Heart right ventricle (tissue), 16 donors: ENCODE results near the gene FASN. TPM values are rescaled to one million over a fixed set of nuclear protein-coding genes. Genes with fewer than 3 reads are reported as not detected.

ENCODE experiments used
- ATAC-seq, 8 donors: fragments of 200-7000 bp; cut with Tn5 transposase; one replicate each; pipeline ENCODE4 v1.9.1; 2020; ENCODE audit warnings: mild to moderate bottlenecking in 8 of 8, moderate library complexity in 8 of 8, moderate number of reproducible peaks in 1 of 8
- DNase-seq, 2 donors: peaks; one replicate each; pipeline ENCODE4 v3.0.0-alpha.2; 2020
- H3K27ac ChIP-seq, 10 donors: fragments of 200-600 bp; sonication (generic) in 2 of 10; one replicate each; pipeline versions ENCODE4 v1.5.0 to v1.8.0; 2020 to 2022; ENCODE audit warnings: mild to moderate bottlenecking in 3 of 10
- H3K27me3 ChIP-seq, 7 donors: fragments of 200-600 bp; one replicate each; pipeline ENCODE4 v1.8.0; 2021 to 2022; ENCODE audit warnings: mild to moderate bottlenecking in 2 of 7
- H3K36me3 ChIP-seq, 9 donors: fragments of 200-600 bp; sonication (generic) in 1 of 9; one replicate each; pipeline versions ENCODE4 v1.5.0 to v1.8.0; 2020 to 2022; ENCODE audit warnings: mild to moderate bottlenecking in 2 of 9
- H3K4me1 ChIP-seq, 9 donors: fragments of 200-600 bp; sonication (generic) in 1 of 9; one replicate each; pipeline versions ENCODE4 v1.5.0 to v1.8.0; 2020 to 2022; ENCODE audit warnings: mild to moderate bottlenecking in 4 of 9
- H3K4me3 ChIP-seq, 10 donors: fragments of 200-600 bp; sonication (generic) in 2 of 10; one replicate each; pipeline versions ENCODE4 v1.5.0 to v1.8.0; 2020 to 2022; ENCODE audit warnings: mild to moderate bottlenecking in 7 of 10, moderate library complexity in 2 of 10
- H3K9me3 ChIP-seq, 11 donors: fragments of 200-600 bp in 10 of 11; sonication (generic) in 2 of 11; one replicate each; pipeline versions ENCODE4 v1.5.0 to v1.8.0; 2013 to 2022; ENCODE audit warnings: mild to moderate bottlenecking in 2 of 11, control low read depth in 1 of 11, moderate library complexity in 1 of 11
- WGBS, 2 donors: extraction: QIAGEN DNeasy Blood & Tissue Kit; methylation state at CpG; one replicate each; pipeline ENCODE4 v1.1.7; 2013; ENCODE audit warnings: inconsistent platforms in 1 of 2; 5-methylcytosine and 5-hydroxymethylcytosine counted together
- intact Hi-C, 10 donors: fragments of 100-400 bp; cut with DNase I; formaldehyde crosslinking; loops; one replicate each; pipeline versions ENCODE4 v1.11.1 to v1.14.2; 2022
- polyA plus RNA-seq, 2 donors: library from polyadenylated mRNA; stranded (reverse); fragments of 200-250 nt; gene quantifications; one replicate each; pipeline ENCODE4 v1.2.3, GENCODE V29; 2013
- total RNA-seq, 10 donors: library from RNA; stranded (reverse); fragmentation: NEBNext Ultra II Directional in 3 of 10; extraction: Animal tissue kit (Norgen Biotek cat#: 25700) in 3 of 10; gene quantifications; one replicate each; pipeline versions ENCODE4 v1.2.1 to v1.2.4, GENCODE V29; 2021 to 2023
- TF ChIP-seq, protein P1 (sequence below), 9 donors: fragments of 200-600 bp; sonication (generic) in 2 of 9; IDR thresholded peaks; one replicate each; pipeline versions ENCODE4 v1.5.0 to v1.8.0; 2021 to 2022; ENCODE audit warnings: antibody characterized with exemption in 9 of 9, mild to moderate bottlenecking in 5 of 9, moderate library complexity in 1 of 9
- donor health status: Arrhythmogenic right ventricular cardiomyopathy.
- donor health status: ischemic (EF 13 %, LVEDD 7.1; RV severe dilation, severe dysfunction).
- donor health status: healthy with polysubstance abuse.
- donor health status: DM: no; HTN: yes; CAD: no.
- donor health status: DM: no; HTN: no; CAD: no.
- donor health status: ischemic (EF 25% LVEDD 6.9; RV normal size, moderate dysfunction).
- donor health status: ischemic (EF 25% LVEDD 5.7; RV mildly dilated, moderate dysfunction).
- donor health status: healthy.
- donor health status: DM: yes; HTN: yes; CAD: no.
- donor health status: Ischemic cardiomyopathy.
- donor health status: ischemic (EF 35%, LVEDD 5.7; RV mildly dilated, moderate dysfunction).
- donor health status: nonischemic (EF 11% LVEDD 7.7; RV severe dilation, severe dysfunction).
- donor health status: DM: yes; HTN: yes; CAD: no.
- donor health status: PGD.
- donor health status: ischemic (EF 29% LVEDD 5.4; RV normal size, mild dysfunction).
- donor health status: nonischemic (EF 23%, LVEDD 6.1; RV moderate dilation, normal function).

The FASN gene
- total and polyA plus RNA-seq, 12 donors, result 9.0 to 62.4 (median 20.4) TPM

DNA sequence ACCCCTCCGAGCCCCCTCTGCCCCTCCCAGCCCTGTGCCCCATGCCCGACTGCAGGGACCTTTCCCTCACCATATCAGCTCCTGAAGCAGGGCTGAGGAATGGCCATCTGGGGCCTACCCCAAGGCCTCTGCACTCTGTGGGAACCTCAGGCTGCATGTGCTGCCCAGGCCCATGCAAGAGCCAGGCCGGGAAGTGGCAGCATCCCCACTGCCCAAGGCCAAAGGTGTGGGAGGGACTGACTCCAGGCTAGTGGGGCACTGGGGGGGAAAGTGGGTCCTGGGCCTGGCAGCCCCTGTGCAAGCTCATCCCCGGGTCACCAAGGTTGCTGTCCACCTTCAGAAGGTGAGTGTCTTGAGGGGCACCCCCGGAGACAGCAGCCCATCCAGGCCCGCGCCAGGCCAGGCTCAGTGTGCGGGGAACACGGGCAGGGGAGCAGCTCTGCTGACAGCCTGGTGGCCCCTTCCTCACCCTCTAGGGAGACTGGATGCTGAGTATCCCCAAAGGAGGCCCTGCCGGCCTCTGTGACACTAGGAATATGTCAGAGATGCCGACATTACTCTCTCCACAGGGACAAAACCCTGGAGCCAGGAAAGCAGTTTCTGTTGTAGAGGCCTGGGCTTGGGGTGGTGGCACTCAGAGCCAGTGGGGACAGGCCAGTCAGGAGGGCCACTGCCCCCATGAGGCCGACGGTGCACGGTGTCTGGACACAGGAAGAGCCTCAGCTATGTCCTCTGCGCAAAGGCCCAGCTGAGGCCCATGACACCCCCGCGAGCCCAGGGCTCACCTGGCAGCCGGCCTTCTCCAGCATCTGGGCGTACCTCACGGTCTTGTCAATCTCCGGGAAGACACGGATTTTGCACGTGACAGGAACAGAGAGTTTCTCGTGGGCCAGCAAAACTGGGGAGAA is 35.7 kb downstream of the FASN start:
- ATAC-seq, result no peak
- intact Hi-C loops, result no loop called here
- DNase-seq, result no peak
- no peak overlapping the region for H3K27ac ChIP-seq
- peaks cover 0 to 68% (median 26%) of the 10 kb centered on the region in 9 donors for H3K36me3 ChIP-seq
- TF ChIP-seq, protein P1, sequence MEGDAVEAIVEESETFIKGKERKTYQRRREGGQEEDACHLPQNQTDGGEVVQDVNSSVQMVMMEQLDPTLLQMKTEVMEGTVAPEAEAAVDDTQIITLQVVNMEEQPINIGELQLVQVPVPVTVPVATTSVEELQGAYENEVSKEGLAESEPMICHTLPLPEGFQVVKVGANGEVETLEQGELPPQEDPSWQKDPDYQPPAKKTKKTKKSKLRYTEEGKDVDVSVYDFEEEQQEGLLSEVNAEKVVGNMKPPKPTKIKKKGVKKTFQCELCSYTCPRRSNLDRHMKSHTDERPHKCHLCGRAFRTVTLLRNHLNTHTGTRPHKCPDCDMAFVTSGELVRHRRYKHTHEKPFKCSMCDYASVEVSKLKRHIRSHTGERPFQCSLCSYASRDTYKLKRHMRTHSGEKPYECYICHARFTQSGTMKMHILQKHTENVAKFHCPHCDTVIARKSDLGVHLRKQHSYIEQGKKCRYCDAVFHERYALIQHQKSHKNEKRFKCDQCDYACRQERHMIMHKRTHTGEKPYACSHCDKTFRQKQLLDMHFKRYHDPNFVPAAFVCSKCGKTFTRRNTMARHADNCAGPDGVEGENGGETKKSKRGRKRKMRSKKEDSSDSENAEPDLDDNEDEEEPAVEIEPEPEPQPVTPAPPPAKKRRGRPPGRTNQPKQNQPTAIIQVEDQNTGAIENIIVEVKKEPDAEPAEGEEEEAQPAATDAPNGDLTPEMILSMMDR (IDR thresholded peaks at IDR 0.05), result no peak
- H3K4me3 ChIP-seq, result no peak overlapping the region
- 81 to 87% methylated on average over 24 of the region's 24 CpGs for WGBS, 2 donors
- no peaks in the 10 kb centered on the region for H3K27me3 ChIP-seq
- peaks cover 17 to 31% (median 23%) of the 10 kb centered on the region in 9 donors for H3K4me1 ChIP-seq
- H3K9me3 ChIP-seq, result no peaks in the 10 kb centered on the region

DNA sequence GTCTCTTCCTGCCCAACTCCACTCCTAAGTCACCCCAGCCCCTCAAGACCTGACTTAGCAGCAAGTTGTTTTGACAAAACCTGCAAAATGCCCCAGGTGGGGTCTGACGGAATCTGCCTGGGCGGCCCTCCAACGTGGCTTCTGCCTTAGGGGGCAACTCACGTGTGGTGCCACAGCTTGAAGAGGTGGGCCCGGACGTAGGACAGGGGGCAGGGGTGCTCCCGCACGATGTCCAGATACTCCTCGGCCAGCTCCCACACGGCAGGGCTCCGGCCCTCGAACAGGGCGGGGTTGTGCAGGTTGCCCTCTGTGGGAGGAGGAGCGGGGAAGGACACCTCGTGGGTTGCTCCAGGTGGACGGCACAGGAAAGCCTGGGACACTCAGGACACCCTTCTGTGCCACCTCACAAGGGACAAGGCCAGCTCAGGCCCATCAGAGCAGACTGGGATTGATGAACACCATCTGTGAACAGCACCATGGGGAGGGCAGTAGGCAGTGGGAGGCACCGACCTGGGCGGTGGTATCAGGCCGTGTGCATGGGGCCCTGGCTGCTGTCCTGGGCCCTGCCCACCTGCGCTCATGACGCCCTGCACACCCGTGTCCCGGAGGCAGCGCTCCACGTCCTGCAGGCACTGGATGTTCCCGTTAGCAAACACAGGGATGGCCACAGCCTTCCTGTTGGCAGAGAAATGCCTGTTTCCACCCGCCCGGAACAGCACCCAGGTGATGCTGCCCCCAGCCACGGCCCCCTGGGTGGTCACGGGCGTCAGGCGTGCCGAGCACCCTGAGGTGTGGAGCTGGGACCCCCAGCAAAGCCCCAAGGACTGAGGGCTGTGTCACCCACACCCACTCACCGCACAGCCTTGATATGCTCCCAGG is 36.8 kb downstream of the FASN start:
- peaks cover 0 to 79% (median 30%) of the 10 kb centered on the region in 9 donors for H3K36me3 ChIP-seq
- TF ChIP-seq, protein P1 (IDR thresholded peaks at IDR 0.05), result no peak

DNA sequence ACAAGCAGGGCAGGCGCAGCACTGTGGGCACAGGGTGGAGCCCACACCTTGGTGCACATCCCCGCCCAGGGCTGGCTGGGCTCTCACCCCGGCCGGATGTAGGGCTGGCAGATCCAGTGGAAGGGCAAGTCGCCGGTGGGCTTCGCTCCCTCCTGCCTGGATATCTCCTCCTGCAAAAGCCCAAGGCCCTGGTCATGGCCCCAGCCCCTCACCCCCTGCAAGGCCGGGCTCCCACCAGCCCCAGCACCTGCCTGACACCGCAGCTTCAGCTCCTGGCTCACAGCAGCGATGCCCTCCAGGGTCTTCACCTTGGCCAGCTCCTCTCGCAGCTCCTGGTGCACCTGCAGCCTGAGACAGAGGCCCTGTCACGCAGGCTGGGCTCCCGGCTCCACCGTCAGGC is 37.4 kb downstream of the FASN start:
- Histone ChIP-seq H3K9me3 (no peaks in the 10 kb centered on the region), H3K4me1 (peaks cover 11 to 21% (median 15%) of the 10 kb centered on the region in 9 donors), H3K27ac (no peak overlapping the region), H3K4me3 (no peak overlapping the region), H3K27me3 (no peaks in the 10 kb centered on the region), H3K36me3 (peaks cover under 1 to 86% (median 30%) of the 10 kb centered on the region in 9 donors)
- intact Hi-C loops, result no loop called here
- ATAC-seq (no peak), DNase-seq (no peak)
- 87 to 88% methylated on average over 14 of the region's 14 CpGs for WGBS, 2 donors
- TF ChIP-seq, protein P1 (IDR thresholded peaks at IDR 0.05), result no peak

More for the DNA sequence above, 36.8 kb downstream of the FASN start:
- Histone ChIP-seq H3K9me3 (no peaks in the 10 kb centered on the region), H3K27me3 (no peaks in the 10 kb centered on the region), H3K27ac (no peak overlapping the region), H3K4me3 (no peak overlapping the region), H3K4me1 (peaks cover 15 to 26% (median 21%) of the 10 kb centered on the region in 9 donors)
- ATAC-seq (no peak), DNase-seq (no peak)
- WGBS, 2 donors, result 89 to 90% methylated on average over 33 to 34 of the region's 34 CpGs
- intact Hi-C loops, result no loop called here

DNA sequence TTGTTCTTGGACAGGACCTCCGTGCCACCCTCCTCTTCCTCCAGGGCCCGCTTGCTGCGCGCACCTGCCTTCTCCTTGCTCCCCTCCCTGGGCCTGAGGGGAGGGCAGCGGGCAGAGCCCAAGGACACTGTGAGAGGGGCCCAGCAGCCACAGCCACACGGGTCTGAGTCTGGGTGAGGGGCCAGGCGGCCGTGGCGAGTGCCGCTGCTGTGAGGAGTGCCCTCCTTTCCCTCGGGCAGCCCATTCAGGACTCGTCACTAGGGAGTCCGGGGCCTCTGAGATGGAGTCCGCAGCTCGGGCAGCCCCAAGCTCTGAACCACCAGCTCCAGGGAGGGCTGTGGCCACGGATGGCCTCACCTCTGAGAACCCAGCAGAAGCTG is 38.0 kb downstream of the FASN start:
- 84 to 89% methylated on average over 16 of the region's 16 CpGs for WGBS, 2 donors
- intact Hi-C loops, result no loop called here

More for the DNA sequence above, 38.0 kb downstream of the FASN start:
- DNase-seq, result no peak
- peaks cover 9 to 18% (median 12%) of the 10 kb centered on the region in 9 donors for H3K4me1 ChIP-seq
- H3K4me3 ChIP-seq, result no peak overlapping the region
- H3K9me3 ChIP-seq, result no peaks in the 10 kb centered on the region
- ATAC-seq, result no peak
- no peaks in the 10 kb centered on the region for H3K27me3 ChIP-seq
- peaks cover 2 to 92% (median 30%) of the 10 kb centered on the region in 9 donors for H3K36me3 ChIP-seq
- H3K27ac ChIP-seq, result no peak overlapping the region
- TF ChIP-seq, protein P1 (IDR thresholded peaks at IDR 0.05), result no peak
